OCI-LY3 (cell line): Measurements from ENCODE around the gene ACYP1.

ENCODE experiments used
- EZH2phosphoT487 ChIP-seq: fragments of 200-600 bp; shearing (Covaris generic); IDR thresholded peaks from 2 replicates; pipeline ENCODE4 v1.6.1; 2018; ENCODE audit warnings: antibody characterized with exemption, mixed run types, low read depth
- TF ChIP-seq, protein P1 (sequence below): fragments of 200-600, 300-600 bp; sonication (generic); IDR thresholded peaks from 2 replicates; pipeline ENCODE4 v1.5.1; 2014; ENCODE audit warnings: antibody characterized with exemption, low read length, low read depth

DNA sequence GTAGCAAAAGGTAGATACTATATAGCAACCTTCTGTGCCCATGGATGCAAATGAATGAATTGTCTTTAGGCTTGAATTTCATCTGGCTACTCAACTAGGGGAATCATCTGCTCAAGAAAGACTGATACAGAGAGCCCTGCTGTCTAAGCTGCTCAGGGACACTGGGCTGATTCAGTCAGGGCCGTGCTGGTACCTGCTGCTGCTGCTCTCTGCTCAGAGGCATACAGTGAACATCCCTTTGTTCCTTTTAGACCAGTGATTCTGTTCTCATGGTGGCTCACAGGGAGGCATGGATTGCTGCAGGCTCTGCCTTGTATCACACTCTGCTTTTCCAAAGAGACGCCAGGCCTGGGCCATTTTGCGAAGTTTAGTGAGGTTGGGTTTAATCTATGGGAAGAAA lies 47.0 kb downstream of the ACYP1 start:
- TF ChIP-seq, protein P1, sequence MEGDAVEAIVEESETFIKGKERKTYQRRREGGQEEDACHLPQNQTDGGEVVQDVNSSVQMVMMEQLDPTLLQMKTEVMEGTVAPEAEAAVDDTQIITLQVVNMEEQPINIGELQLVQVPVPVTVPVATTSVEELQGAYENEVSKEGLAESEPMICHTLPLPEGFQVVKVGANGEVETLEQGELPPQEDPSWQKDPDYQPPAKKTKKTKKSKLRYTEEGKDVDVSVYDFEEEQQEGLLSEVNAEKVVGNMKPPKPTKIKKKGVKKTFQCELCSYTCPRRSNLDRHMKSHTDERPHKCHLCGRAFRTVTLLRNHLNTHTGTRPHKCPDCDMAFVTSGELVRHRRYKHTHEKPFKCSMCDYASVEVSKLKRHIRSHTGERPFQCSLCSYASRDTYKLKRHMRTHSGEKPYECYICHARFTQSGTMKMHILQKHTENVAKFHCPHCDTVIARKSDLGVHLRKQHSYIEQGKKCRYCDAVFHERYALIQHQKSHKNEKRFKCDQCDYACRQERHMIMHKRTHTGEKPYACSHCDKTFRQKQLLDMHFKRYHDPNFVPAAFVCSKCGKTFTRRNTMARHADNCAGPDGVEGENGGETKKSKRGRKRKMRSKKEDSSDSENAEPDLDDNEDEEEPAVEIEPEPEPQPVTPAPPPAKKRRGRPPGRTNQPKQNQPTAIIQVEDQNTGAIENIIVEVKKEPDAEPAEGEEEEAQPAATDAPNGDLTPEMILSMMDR = no peak
- TF ChIP-seq EZH2phosphoT487 = no peak
